Natural killer cell treated with Interleukin-12 subunit alpha and Interleukin-12 subunit beta and Interleukin-15 and Interleukin-18, amount 100 ng/mL, for 72 hours (primary cell): ENCODE results near the gene ASB7. TPM values are rescaled to one million over a fixed set of nuclear protein-coding genes. Genes with fewer than 3 reads are reported as not detected.

Experiments used
- ATAC-seq, 2 donors: fragments of 150-1000 bp; cut with Tn5 transposase in 1 of 2; sonication (Bioruptor Pico), chemical (Tn5 transposase) in 1 of 2; 2 replicates each; pipeline ENCODE4 v1.10.0; 2021
- DNase-seq: peaks from one replicate; pipeline ENCODE4 v3.0.0; 2022; ENCODE audit warnings: low spot score
- H3K27ac Mint-ChIP-seq, 2 donors: 1 replicate in 1 of 2; 2 replicates in 1 of 2; pipeline ENCODE4 v1.8.0; 2022; ENCODE audit warnings: mixed read lengths in 2 of 2, mild to moderate bottlenecking in 1 of 2, moderate library complexity in 1 of 2
- H3K27me3 Mint-ChIP-seq, 2 donors: 1 replicate in 1 of 2; 2 replicates in 1 of 2; pipeline ENCODE4 v1.8.0; 2022; ENCODE audit warnings: mixed read lengths in 2 of 2
- H3K36me3 Mint-ChIP-seq: one replicate; pipeline ENCODE4 v1.8.0; 2022; ENCODE audit warnings: mixed read lengths
- H3K4me1 Mint-ChIP-seq, 2 donors: 1 replicate in 1 of 2; 2 replicates in 1 of 2; pipeline ENCODE4 v1.8.0; 2022; ENCODE audit warnings: low read depth in 2 of 2, mixed read lengths in 2 of 2, mild to moderate bottlenecking in 1 of 2
- H3K4me3 Mint-ChIP-seq: one replicate; pipeline ENCODE4 v1.8.0; 2022; ENCODE audit warnings: mixed read lengths
- H3K9me3 Mint-ChIP-seq: 2 replicates; pipeline ENCODE4 v1.8.0; 2022; ENCODE audit warnings: mixed read lengths
- total RNA-seq, 2 donors: library from RNA; stranded (reverse); gene quantifications; one replicate each; pipeline ENCODE4 v1.2.3, GENCODE V29; 2022

The ASB7 gene
- total RNA-seq, 2 donors from 2014 or later = 18.9 to 19.2 TPM

DNA sequence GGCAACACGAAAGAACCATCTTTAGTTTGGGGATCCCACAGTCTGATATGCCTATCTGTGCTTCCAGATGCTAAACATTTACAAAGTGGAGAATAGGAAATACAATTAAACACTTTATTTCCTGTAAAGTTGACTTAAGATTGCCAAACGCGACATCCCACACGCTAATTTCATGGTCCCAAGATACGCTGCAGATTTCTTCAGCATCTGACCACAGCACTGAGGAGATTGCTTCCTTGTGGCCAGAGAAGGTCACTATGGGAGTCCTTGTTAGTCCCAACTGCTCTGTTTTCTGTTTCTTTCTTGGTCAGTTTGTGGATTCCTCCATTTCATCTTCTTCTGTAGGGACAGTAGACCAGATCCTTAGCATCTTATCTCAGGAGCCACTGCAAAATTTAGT is 43.3 kb downstream of the ASB7 start:
- no peak overlapping the region for H3K4me3 Mint-ChIP-seq
- no peak for DNase-seq
- no peak for ATAC-seq
- peaks cover 21 to 32% of the 10 kb centered on the region in 2 donors for H3K4me1 Mint-ChIP-seq
- no peaks in the 10 kb centered on the region for H3K27me3 Mint-ChIP-seq
- H3K27ac Mint-ChIP-seq = no peak overlapping the region
- no peaks in the 10 kb centered on the region for H3K9me3 Mint-ChIP-seq
- H3K36me3 Mint-ChIP-seq = peaks cover 5% of the 10 kb centered on the region

DNA sequence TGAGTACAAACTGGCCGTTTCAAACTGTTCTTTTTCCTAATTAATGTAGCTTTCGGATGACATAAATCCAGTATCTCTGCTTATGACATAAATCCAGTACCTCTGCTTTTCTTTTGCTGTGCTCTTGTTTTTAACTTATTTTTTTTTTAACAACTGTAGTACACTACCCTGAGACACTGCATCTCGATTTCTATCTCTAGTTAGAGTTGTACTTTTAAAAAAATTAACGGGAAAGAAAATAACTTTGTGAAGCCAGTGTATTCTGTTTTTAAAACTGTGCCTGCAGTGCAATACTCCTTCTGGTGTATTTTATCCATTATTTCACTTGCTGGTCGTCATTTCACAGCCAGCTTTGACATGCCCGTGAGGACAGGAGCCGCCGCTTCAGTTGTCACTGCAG is 46.6 kb downstream of the ASB7 start:
- ATAC-seq (no peak), DNase-seq (no peak)
- Mint-ChIP-seq H3K4me1 (peaks cover 8 to 13% of the 10 kb centered on the region in 2 donors), H3K36me3 (peaks cover 5% of the 10 kb centered on the region), H3K9me3 (no peaks in the 10 kb centered on the region), H3K4me3 (no peak overlapping the region), H3K27ac (no peak overlapping the region), H3K27me3 (no peaks in the 10 kb centered on the region)

DNA sequence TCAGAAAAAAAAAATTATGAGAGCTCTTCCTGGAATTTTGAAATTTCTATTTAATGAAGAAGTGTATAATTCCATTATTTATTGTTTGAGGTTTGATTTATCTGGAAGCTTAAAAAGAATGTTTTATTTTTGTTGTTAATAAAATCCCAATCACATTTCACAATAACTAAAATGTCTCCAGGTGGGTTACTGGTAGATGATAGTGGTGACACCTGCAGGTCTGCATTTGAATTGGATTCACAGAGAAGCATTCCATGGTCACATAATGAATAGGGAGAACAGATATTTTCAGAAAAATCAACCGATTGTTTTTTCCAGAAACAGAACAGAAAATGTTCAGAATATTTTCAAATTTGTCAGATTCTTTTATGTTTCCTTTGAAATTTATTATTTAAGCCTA is 48.3 kb downstream of the ASB7 start:
- ATAC-seq = no peak
- no peak for DNase-seq
- no peaks in the 10 kb centered on the region for H3K9me3 Mint-ChIP-seq
- no peak overlapping the region for H3K27ac Mint-ChIP-seq
- no peak overlapping the region for H3K4me3 Mint-ChIP-seq
- H3K36me3 Mint-ChIP-seq = peaks cover 5% of the 10 kb centered on the region
- H3K4me1 Mint-ChIP-seq = peaks cover 7 to 8% of the 10 kb centered on the region in 2 donors
- H3K27me3 Mint-ChIP-seq = no peaks in the 10 kb centered on the region

DNA sequence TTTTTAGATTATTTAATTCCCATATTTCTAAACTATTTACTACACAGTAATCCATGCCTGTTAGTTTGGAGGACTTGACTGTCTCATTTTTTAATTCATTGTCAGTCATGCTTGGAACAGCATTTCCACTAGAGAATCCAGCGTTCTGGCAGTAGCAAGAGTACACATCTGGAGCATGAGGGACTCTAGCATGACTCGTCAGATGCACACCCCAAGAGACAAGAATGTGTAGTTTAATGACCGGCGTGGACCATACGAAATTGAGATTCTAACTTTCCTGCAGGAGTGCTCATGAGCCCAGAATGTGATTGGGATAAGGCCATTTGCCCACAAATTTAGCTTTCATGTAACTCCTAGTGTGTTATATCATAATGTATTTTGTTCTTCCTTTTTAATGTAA is 48.9 kb downstream of the ASB7 start:
- ATAC-seq = no peak
- H3K9me3 Mint-ChIP-seq = no peaks in the 10 kb centered on the region
- DNase-seq = no peak
- peaks cover 2 to 3% of the 10 kb centered on the region in 2 donors for H3K4me1 Mint-ChIP-seq
- no peak overlapping the region for H3K27ac Mint-ChIP-seq
- H3K36me3 Mint-ChIP-seq = peaks cover 5% of the 10 kb centered on the region
- H3K4me3 Mint-ChIP-seq = no peak overlapping the region
- H3K27me3 Mint-ChIP-seq = no peaks in the 10 kb centered on the region

DNA sequence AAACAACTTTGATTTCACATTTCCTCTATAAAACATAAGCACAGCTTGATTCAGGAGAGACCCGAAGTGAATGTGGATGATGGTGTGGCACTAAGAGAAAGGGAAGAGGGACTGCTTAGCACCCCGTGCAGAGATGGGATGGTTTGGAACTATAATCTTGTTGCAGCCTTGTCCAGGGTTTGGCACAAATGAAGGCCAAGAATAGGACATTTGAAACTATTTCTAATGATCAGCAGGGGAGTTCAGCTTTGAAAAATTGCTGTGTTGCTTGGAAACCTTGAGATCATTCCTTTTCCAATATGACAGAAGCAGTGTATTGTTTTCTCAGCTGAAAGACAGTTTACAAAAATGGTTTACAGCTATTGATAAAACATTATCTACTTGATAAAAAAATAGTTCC is 49.7 kb downstream of the ASB7 start:
- no peaks in the 10 kb centered on the region for H3K4me1 Mint-ChIP-seq
- ATAC-seq = no peak
- H3K27me3 Mint-ChIP-seq = no peaks in the 10 kb centered on the region
- H3K4me3 Mint-ChIP-seq = no peak overlapping the region
- H3K27ac Mint-ChIP-seq = no peak overlapping the region
- no peak for DNase-seq
- peaks cover 5% of the 10 kb centered on the region for H3K36me3 Mint-ChIP-seq
- no peaks in the 10 kb centered on the region for H3K9me3 Mint-ChIP-seq

DNA sequence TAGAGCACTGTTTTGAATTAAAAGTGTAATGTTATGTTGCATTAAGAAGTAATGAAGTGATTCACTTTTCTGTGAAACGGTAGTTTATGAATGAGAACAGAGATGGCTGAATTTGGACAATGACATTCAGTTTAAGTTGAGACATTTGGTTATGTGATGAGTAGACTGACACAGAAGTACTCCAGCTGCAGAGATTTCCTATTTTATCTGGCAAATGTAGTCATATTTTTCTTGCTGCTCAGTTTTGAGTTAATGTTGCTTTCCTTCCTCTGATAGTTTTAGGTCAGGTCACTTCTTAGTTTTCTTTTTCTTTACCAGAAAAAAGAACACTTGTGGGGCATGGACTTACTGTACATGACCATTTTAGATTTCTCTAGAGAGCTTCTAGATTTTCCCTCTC is 51.2 kb downstream of the ASB7 start:
- DNase-seq = no peak
- no peaks in the 10 kb centered on the region for H3K27me3 Mint-ChIP-seq
- ATAC-seq = no peak
- no peaks in the 10 kb centered on the region for H3K9me3 Mint-ChIP-seq
- no peak overlapping the region for H3K4me3 Mint-ChIP-seq
- H3K4me1 Mint-ChIP-seq = no peaks in the 10 kb centered on the region
- no peak overlapping the region for H3K27ac Mint-ChIP-seq
- H3K36me3 Mint-ChIP-seq = no peaks in the 10 kb centered on the region

DNA sequence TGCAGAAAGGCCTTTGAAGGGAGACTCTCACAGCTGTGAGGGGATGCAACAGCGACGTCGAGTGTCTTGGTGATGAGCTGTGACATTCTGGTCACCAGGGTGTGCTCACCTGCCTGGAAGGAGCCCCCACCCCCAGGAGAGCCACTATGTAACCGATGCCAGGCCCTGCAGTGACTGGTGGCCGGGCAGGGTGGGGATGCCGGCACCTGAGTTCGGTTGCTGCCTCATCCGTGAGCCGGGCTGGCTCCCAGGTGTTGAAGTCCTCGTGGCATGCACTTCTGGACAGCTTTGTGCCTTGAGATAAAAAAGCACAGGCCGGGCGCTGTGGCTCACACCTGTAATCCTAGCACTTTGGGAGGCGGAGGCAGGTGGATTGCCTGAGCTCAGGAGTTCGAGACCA is 56.5 kb downstream of the ASB7 start:
- no peaks in the 10 kb centered on the region for H3K36me3 Mint-ChIP-seq
- H3K27me3 Mint-ChIP-seq = peaks cover 0 to 2% of the 10 kb centered on the region in 2 donors
- no peak overlapping the region for H3K4me3 Mint-ChIP-seq
- H3K27ac Mint-ChIP-seq = no peak overlapping the region
- DNase-seq (no peak), ATAC-seq (no peak)
- H3K4me1 Mint-ChIP-seq = no peaks in the 10 kb centered on the region
- H3K9me3 Mint-ChIP-seq = no peaks in the 10 kb centered on the region

DNA sequence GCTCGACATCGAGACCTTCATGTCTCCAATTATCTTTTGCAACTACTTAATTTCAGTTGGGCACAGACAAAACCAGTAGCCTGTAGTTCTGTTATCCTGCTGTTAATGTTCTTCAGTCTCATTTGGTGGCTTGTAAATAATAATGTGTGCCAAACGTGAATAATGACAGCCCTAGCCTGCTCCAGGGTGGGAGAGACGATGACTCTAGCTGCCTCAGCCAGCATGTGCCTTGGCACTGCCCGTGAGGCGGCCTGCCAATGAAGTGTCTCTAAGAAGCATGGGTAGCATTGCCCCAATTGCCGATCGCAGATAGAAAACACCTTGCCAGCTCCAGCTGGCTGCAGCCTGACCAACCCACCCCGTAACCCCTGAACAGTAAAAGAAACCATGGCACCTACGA is 58.8 kb downstream of the ASB7 start:
- Mint-ChIP-seq H3K27me3 (peaks cover 9 to 10% of the 10 kb centered on the region in 2 donors), H3K4me3 (no peak overlapping the region)

DNA sequence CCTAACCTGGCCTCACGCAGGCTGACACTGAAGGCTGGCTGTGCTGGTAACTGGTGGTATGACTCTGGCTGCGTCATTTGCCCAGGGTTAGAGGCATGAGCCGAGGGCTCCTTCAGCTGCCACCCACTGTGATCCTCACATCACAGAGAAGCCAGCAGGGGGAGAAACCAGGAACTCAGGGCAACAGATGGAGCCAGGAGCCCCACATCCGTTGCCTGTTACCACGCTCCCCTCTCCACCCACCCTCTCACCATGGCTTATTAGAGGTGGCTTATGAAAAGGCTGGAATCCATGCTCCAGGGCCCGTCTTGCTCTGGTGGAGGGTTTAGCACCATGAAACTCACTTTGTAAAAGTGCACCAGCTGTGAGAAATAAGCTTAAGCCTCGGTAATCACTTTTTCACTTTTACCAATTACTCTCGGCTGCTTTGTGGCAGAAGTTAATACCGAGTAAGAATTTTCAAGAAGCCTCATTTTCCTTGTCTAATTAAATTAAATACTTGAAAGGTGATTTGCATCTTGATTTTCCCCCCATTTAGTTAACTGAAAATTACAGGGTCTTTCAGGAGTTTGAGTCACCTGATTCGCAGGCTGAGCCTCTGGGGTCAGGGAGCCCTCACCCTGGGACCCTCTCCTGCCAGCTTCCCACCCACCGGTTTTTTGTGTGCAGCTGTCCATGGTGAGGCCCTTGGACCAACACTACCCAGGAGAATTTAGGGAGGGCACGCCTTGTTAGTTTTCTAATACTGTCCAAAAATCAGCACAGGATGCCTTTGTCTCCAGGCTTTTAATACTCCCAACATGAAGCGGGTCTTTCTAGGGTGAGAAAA is 60.9 kb downstream of the ASB7 start:
- Mint-ChIP-seq H3K9me3 (no peaks in the 10 kb centered on the region), H3K27ac (no peak overlapping the region), H3K36me3 (no peaks in the 10 kb centered on the region), H3K27me3 (peaks cover 9 to 10% of the 10 kb centered on the region in 2 donors), H3K4me1 (no peaks in the 10 kb centered on the region), H3K4me3 (no peak overlapping the region)
- ATAC-seq (no peak), DNase-seq (no peak)

More for the DNA sequence above, 58.8 kb downstream of the ASB7 start:
- H3K9me3 Mint-ChIP-seq = no peaks in the 10 kb centered on the region
- no peaks in the 10 kb centered on the region for H3K4me1 Mint-ChIP-seq
- DNase-seq (no peak), ATAC-seq (no peak)
- H3K36me3 Mint-ChIP-seq = no peaks in the 10 kb centered on the region
- H3K27ac Mint-ChIP-seq = no peak overlapping the region

DNA sequence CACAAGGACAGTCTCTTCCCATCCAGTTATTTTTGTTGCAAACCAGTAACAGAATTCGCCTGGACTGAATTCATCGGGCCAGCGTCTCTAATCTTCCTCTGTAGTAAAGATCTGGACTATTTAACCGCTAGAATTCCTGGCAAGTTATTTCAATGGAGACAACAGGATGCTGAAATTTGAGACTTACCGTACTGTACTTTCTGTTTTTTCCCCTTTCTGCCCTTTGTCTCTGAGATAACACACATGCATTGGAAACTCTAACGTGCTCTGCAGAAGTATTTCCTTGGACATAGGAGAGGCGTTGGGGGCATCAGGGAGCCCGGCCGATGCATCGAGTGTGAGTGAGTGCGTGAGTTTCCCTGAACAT is 61.5 kb downstream of the ASB7 start:
- H3K27ac Mint-ChIP-seq = no peak overlapping the region
- no peak for DNase-seq
- no peaks in the 10 kb centered on the region for H3K36me3 Mint-ChIP-seq
- no peak overlapping the region for H3K4me3 Mint-ChIP-seq
- no peaks in the 10 kb centered on the region for H3K4me1 Mint-ChIP-seq
- no peaks in the 10 kb centered on the region for H3K9me3 Mint-ChIP-seq
- ATAC-seq = no peak
- H3K27me3 Mint-ChIP-seq = peaks cover 9 to 10% of the 10 kb centered on the region in 2 donors

DNA sequence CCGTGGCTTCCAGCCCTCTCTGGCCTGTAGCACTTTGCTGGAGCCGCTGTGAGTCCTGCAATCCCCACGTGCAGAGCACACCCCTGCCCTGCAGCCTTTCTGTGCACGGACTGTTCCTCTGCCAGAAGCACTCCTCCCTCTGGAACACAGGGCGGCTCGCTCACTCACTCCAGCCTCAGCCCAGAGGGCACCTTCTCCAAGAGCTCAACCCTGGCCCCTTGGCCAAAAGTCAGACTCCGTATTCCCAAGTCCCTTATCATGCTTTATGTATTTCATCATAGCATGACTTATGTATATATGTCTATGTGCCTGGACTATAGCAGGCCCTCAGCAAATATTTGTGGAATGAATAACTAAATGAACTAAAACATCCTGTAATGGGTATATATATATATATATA is 63.2 kb downstream of the ASB7 start:
- Mint-ChIP-seq H3K36me3 (no peaks in the 10 kb centered on the region), H3K4me3 (no peak overlapping the region), H3K9me3 (no peaks in the 10 kb centered on the region), H3K4me1 (no peaks in the 10 kb centered on the region), H3K27ac (peak overlapping the region in 1 of 2 donors; percentile 25), H3K27me3 (peaks cover 9 to 10% of the 10 kb centered on the region in 2 donors)
- ATAC-seq (peak in 1 of 2 donors; percentile 15), DNase-seq (no peak)

DNA sequence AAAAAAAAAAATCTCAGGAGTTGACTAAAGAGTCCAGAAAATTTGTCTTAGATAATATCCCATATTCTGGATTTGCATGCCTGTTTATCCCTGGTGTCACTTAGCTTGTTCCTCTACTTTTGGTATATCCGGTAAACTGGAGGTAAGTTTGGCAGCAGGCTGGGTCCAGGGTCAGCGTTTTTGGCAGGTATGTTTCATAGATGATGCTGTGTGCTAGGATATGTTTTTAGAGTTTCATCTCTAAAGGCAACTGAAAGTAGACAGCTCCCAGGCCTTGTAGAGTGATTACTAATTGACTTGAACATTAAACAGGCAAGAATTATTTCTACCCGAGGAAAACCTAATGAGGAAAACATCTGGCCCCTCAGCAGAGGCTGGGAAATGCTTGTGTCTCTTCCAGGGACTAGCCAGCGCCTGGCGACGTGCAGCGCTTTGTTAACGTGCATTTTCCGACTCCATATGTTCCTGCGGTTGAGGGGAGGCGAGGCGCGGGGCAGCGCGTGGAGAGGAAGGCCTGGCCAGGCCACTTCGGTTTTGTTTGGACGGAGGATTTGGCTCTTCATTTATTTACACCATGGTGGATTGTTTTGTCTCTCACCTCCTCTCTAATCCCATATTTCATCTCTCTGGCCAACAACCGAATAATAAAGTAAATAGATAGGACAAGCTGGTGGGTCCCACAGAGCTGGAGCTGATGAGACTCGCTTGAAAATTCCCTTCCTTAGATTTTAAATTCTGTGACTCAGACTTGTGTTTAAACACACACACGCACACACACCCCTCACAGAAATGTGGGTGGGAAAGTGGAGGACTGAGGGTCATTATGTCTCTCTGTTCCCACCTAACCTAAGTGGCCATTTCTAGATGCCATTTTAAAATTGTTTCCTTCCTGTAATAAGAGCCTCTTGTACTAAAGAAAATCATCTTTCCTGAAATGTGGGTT is 65.3 kb downstream of the ASB7 start:
- Mint-ChIP-seq H3K4me3 (no peak overlapping the region), H3K4me1 (no peaks in the 10 kb centered on the region), H3K36me3 (no peaks in the 10 kb centered on the region), H3K9me3 (no peaks in the 10 kb centered on the region), H3K27me3 (peaks cover 8 to 10% of the 10 kb centered on the region in 2 donors), H3K27ac (no peak overlapping the region)
- no peak for DNase-seq
- ATAC-seq = no peak

DNA sequence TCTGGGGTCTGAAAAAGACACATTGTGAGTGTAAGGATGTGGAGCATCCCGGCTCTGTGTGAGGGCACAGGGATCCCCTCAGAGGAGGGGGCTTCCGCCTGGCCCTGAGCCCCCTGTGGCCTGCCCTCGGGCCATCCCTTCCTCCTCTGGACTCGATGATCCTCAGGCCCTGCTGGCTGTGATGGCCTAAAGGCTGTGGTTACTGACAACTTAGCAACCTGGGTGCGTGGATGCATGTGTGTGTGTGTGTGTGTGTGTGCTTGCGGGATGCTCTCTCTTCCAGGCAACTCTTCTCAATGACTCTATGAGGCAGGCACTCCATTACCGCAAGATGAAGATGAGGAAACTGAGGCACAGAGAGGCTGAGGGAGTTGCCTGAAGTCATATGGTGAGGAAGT is 66.0 kb downstream of the ASB7 start:
- H3K36me3 Mint-ChIP-seq = no peaks in the 10 kb centered on the region
- no peak overlapping the region for H3K4me3 Mint-ChIP-seq
- peaks cover 7 to 10% of the 10 kb centered on the region in 2 donors for H3K27me3 Mint-ChIP-seq
- no peak for ATAC-seq
- no peak overlapping the region for H3K27ac Mint-ChIP-seq
- no peaks in the 10 kb centered on the region for H3K9me3 Mint-ChIP-seq
- DNase-seq = no peak
- H3K4me1 Mint-ChIP-seq = no peaks in the 10 kb centered on the region

DNA sequence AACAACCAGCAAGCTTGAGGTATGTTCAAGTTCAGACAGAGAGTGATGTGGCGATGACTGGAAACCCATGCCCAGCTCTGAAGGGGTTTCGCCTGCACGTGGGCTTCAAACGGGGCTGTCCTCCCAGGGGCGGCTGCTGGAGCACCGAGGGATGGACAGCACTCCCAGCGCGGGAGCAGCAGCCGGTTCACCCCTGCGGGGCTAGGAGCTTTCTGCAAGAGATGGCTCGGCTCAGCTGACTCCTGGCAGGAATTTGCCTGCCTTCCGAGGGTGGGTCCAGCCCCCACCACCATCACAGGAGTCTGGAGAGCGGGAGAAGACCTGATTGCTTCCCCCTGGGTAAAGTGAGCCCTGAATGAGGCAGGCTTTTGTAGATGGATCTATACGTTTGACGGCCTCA is 66.9 kb downstream of the ASB7 start:
- H3K4me1 Mint-ChIP-seq = no peaks in the 10 kb centered on the region
- no peaks in the 10 kb centered on the region for H3K36me3 Mint-ChIP-seq

More for the DNA sequence above, 66.9 kb downstream of the ASB7 start:
- DNase-seq = no peak
- H3K4me3 Mint-ChIP-seq = no peak overlapping the region
- no peak for ATAC-seq
- no peaks in the 10 kb centered on the region for H3K9me3 Mint-ChIP-seq
- H3K27ac Mint-ChIP-seq = no peak overlapping the region
- peaks cover 7% of the 10 kb centered on the region in 2 donors for H3K27me3 Mint-ChIP-seq
